Neuronal stem cell (in vitro differentiated cells): Measurements from ENCODE around the gene CHAC1.

Source experiments
- DNase-seq: peaks from one replicate; pipeline ENCODE4 v3.0.0-alpha.2; 2013; ENCODE audit warnings: low spot score
- H2AFZ ChIP-seq: one replicate; pipeline ENCODE4 v1.6.1; 2013; ENCODE audit warnings: mild to moderate bottlenecking, low read length, inconsistent platforms
- H2AK5ac ChIP-seq: 2 replicates; pipeline ENCODE4 v1.6.1; 2013; ENCODE audit warnings: low read depth, mild to moderate bottlenecking, inconsistent platforms, low read length, moderate library complexity, mixed read lengths
- H2BK120ac ChIP-seq: 2 replicates; pipeline ENCODE4 v1.6.1; 2013; ENCODE audit warnings: low read depth, mild to moderate bottlenecking, inconsistent platforms, low read length, moderate library complexity, mixed read lengths
- H2BK12ac ChIP-seq: one replicate; pipeline ENCODE4 v1.6.1; 2013; ENCODE audit warnings: low read length, inconsistent platforms
- H2BK15ac ChIP-seq: 2 replicates; pipeline ENCODE4 v1.6.1; 2013; ENCODE audit warnings: mild to moderate bottlenecking, low read length, inconsistent platforms, mixed read lengths
- H2BK5ac ChIP-seq: one replicate; pipeline ENCODE4 v1.6.1; 2013; ENCODE audit warnings: inconsistent platforms, mild to moderate bottlenecking, low read length, moderate library complexity
- H3K14ac ChIP-seq: one replicate; pipeline ENCODE4 v1.6.1; 2013; ENCODE audit warnings: low read length, inconsistent platforms
- H3K18ac ChIP-seq: 2 replicates; pipeline ENCODE4 v1.6.1; 2013; ENCODE audit warnings: low read length, inconsistent platforms
- H3K23ac ChIP-seq: 2 replicates; pipeline ENCODE4 v1.6.1; 2013; ENCODE audit warnings: low read depth, mild to moderate bottlenecking, mixed read lengths, low read length, inconsistent platforms; ENCODE audit not compliant: poor library complexity
- H3K27ac ChIP-seq: replicated peaks from 3 replicates; pipeline ENCODE4 v1.5.1; 2013; ENCODE audit warnings: low read length, inconsistent platforms
- H3K27me3 ChIP-seq, 3 experiments: 2 replicates each; pipeline ENCODE4 v1.6.1; 2013; ENCODE audit warnings: low read length in 3 of 3, mild to moderate bottlenecking in 2 of 3, inconsistent platforms in 1 of 3, low read depth in 1 of 3, mixed read lengths in 1 of 3, moderate library complexity in 1 of 3; ENCODE audit not compliant: control insufficient read depth in 3 of 3, insufficient read depth in 3 of 3
- H3K36me3 ChIP-seq, 2 donors: replicated peaks in 1 of 2; 2 replicates each; pipeline ENCODE4 v1.6.1; 2013; ENCODE audit warnings: low read length in 2 of 2; ENCODE audit not compliant: control insufficient read depth in 2 of 2, insufficient read depth in 2 of 2
- H3K4ac ChIP-seq: 2 replicates; pipeline ENCODE4 v1.6.1; 2013; ENCODE audit warnings: inconsistent platforms, mild to moderate bottlenecking, low read length, moderate library complexity
- H3K4me1 ChIP-seq, 2 donors: 1 replicate in 1 of 2; 2 replicates in 1 of 2; pipeline ENCODE4 v1.6.1; 2013; ENCODE audit warnings: low read length in 2 of 2, low read depth in 1 of 2; ENCODE audit not compliant: control insufficient read depth in 2 of 2, insufficient read depth in 1 of 2
- H3K4me2 ChIP-seq: one replicate; pipeline ENCODE4 v1.6.1; 2013; ENCODE audit warnings: mild to moderate bottlenecking, low read length, inconsistent platforms; ENCODE audit not compliant: insufficient read depth, poor library complexity, severe bottlenecking
- H3K4me3 ChIP-seq, 2 donors: 2 replicates each; pipeline ENCODE4 v1.5.1; 2013; ENCODE audit warnings: low read length in 2 of 2, mild to moderate bottlenecking in 2 of 2, inconsistent platforms in 1 of 2, moderate library complexity in 1 of 2
- H3K79me1 ChIP-seq: one replicate; pipeline ENCODE4 v1.6.1; 2013; ENCODE audit warnings: low read depth, mild to moderate bottlenecking, inconsistent platforms, low read length, moderate library complexity
- H3K9ac ChIP-seq: one replicate; pipeline ENCODE4 v1.6.1; 2013; ENCODE audit warnings: mild to moderate bottlenecking, low read depth, low read length, inconsistent platforms; ENCODE audit not compliant: poor library complexity
- H3K9me3 ChIP-seq, 2 donors: replicated peaks in 1 of 2; 2 replicates each; pipeline versions ENCODE3 to v1.6.1; 2013; ENCODE audit warnings: low read length in 2 of 2, mild to moderate bottlenecking in 2 of 2, inconsistent platforms in 1 of 2, low read depth in 1 of 2, mixed read lengths in 1 of 2, moderate library complexity in 1 of 2; ENCODE audit not compliant: control insufficient read depth in 2 of 2, insufficient read depth in 1 of 2
- H4K8ac ChIP-seq: one replicate; pipeline ENCODE4 v1.6.1; 2013; ENCODE audit warnings: low read depth, mild to moderate bottlenecking, inconsistent platforms, low read length, moderate library complexity
- H4K91ac ChIP-seq: one replicate; pipeline ENCODE4 v1.6.1; 2013; ENCODE audit warnings: low read length, low read depth, mild to moderate bottlenecking, inconsistent platforms; ENCODE audit not compliant: poor library complexity
- WGBS, 2 donors: extraction: QIAGEN DNeasy Blood & Tissue Kit; methylation state at CpG; one replicate each; pipeline ENCODE4 v1.1.7; 2013; ENCODE audit warnings: missing lambda C conversion rate in 2 of 2, mixed read lengths in 1 of 2; ENCODE audit not compliant: insufficient read length in 2 of 2, insufficient replicate concordance in 1 of 2; ENCODE audit errors: extremely low coverage in 2 of 2; 5-methylcytosine and 5-hydroxymethylcytosine counted together

CHAC1 gene

DNA sequence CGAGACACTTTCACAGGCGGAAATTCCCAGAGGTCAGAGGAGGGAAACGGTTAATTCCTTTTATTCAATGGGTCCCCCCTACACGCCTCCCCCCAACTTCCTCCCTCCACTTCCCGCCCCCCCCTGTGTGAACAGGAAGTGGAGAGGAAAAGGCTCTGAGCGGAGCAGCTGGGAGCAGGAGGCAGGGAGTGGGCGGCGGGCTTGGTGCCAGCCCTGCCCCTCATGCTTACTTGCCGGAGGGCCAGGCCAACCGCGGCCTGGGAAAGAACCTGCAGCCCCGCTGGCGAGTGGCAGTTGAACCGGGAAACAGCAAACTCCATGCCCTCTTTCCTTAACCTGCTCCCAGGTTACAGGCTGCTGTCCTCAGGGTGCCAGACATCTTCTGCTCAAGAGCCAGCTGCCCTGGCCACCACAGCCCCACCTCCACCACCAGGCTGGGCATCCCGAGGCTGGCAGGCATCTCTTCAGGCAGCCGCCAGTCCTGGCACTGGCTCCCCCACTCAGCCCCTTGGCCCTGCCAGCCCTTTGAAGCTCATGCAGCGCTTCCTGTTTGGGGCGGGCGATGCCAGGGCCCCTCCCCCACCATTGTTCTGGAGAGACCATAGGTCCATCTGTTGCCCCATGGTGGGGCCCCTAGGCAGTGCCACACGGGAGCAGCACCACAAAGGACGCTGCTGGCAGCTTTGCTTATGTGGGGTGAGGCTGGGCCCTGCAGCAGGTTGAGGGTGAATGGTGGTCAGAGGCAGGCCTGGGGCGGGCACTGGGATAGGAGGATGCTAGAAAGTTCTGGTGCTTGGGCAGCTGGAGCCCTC, 46.1 kb upstream of the CHAC1 start:
- H2AFZ ChIP-seq, result no peak overlapping the region
- no peak overlapping the region for H3K4me3 ChIP-seq
- H3K18ac ChIP-seq, result peak overlapping the region; percentile 84
- no CpG with 5 or more reads among the region's 22 CpGs for WGBS, 2 donors
- H2AK5ac ChIP-seq, result peak overlapping the region; percentile 76
- no peak overlapping the region for H4K8ac ChIP-seq
- H3K9me3 ChIP-seq, result no peaks in the 10 kb centered on the region
- no peak overlapping the region for H3K4ac ChIP-seq
- no peak overlapping the region for H2BK15ac ChIP-seq
- H3K14ac ChIP-seq, result no peak overlapping the region
- no peak overlapping the region for H3K27ac ChIP-seq
- H3K9ac ChIP-seq, result peak overlapping the region; percentile 65
- peaks cover 10% of the 10 kb centered on the region for H3K79me1 ChIP-seq
- no peak for DNase-seq
- H4K91ac ChIP-seq, result no peak overlapping the region
- H3K23ac ChIP-seq, result peak overlapping the region; percentile 31
- H3K27me3 ChIP-seq, result no peaks in the 10 kb centered on the region
- H3K4me2 ChIP-seq, result peak overlapping the region; percentile 67
- peaks cover 14 to 25% of the 10 kb centered on the region in 2 donors for H3K4me1 ChIP-seq
- H2BK120ac ChIP-seq, result no peak overlapping the region
- H2BK5ac ChIP-seq, result no peak overlapping the region
- no peak overlapping the region for H2BK12ac ChIP-seq
- H3K36me3 ChIP-seq, result peaks cover 22 to 26% of the 10 kb centered on the region in 2 donors

DNA sequence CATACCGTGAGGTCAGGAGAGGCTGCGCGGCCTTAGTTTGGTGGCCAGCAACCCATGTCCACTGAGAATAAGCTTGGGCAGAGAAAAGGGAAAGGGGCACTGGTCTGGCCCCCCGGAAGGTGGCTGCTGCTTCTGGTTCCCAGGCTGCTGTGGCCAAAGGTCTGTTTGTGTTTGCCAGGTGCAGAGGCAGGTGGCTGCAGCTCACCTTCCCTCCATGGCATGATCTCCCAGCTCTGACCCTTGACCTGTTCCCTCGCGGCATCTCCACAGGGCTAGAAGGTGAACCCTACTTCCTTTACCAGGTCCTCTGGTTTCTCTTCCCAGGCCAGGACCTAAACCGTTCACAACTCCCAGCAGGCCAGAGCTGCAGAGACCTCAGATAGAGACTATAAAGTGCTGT, 45.2 kb upstream of the CHAC1 start:
- Histone ChIP-seq H3K36me3 (peaks cover 14 to 18% of the 10 kb centered on the region in 2 donors), H2BK120ac (no peak overlapping the region), H3K4me1 (peaks cover 14 to 25% of the 10 kb centered on the region in 2 donors), H3K27me3 (no peaks in the 10 kb centered on the region), H2AFZ (no peak overlapping the region), H3K27ac (no peak overlapping the region), H3K14ac (no peak overlapping the region), H2BK12ac (no peak overlapping the region), H3K4me2 (no peak overlapping the region), H3K23ac (peak overlapping the region; percentile 27), H3K9me3 (no peaks in the 10 kb centered on the region), H3K4me3 (no peak overlapping the region), H4K8ac (no peak overlapping the region), H2BK15ac (no peak overlapping the region), H4K91ac (no peak overlapping the region), H2AK5ac (no peak overlapping the region), H2BK5ac (no peak overlapping the region), H3K18ac (no peak overlapping the region), H3K79me1 (peaks cover 8% of the 10 kb centered on the region), H3K4ac (no peak overlapping the region), H3K9ac (no peak overlapping the region)
- no CpG with 5 or more reads among the region's 7 CpGs for WGBS, 2 donors
- no peak for DNase-seq

DNA sequence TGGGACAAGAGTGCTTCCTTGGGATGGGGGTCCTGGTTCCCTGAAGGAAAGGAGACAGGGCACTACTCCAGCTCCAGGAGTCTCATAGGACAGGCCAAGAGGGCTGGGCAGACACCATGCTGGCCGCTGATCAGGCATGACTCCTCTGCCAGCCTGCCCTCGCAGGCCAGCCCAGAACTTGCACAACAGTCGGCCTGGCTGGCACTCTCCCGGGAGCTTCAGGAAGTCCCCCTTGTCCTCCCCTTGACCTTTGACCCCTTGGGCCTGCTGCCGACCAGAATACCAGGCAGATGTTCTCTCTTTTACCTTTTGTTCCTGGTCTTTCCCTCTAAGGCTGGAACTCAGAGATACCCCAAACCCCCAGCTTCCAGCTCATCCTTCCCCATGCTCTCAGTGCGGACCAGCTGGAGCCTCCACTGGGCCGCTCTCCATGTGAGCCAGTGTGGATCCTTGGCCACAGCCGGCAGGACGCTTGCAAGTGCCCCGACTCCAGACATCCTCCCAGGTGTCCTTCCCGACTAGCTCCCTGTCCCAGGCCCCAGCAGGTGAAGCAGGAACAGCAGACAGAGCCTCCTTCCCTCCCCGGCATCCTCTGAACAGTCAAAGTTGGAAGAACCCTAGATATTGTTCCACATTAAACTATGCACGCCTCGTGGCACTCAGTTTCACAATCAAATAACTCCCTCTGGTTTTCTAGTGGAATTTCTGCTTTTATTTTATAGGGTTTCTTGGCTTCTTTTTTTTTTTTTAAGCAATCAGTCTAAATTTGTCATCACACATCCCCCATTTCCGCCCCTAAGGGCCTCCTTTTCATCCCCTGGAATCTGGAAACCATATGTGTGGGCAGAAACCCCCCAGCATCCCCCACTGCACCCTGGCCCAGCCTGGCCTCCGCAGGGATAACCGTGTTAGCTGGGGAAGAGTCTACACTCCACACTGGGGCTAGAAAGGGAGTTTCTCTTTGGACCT, 43.3 kb upstream of the CHAC1 start:
- peaks cover 0 to 3% (median 0%) of the 10 kb centered on the region in 3 experiments for H3K27me3 ChIP-seq
- H3K27ac ChIP-seq, result no peak overlapping the region
- H4K91ac ChIP-seq, result no peak overlapping the region
- no peak overlapping the region for H2AK5ac ChIP-seq
- no peak overlapping the region for H2BK12ac ChIP-seq
- no peak for DNase-seq
- H2BK15ac ChIP-seq, result no peak overlapping the region
- H3K18ac ChIP-seq, result no peak overlapping the region
- H3K9ac ChIP-seq, result no peak overlapping the region
- WGBS, 2 donors, result no CpG with 5 or more reads among the region's 17 CpGs
- no peak overlapping the region for H2AFZ ChIP-seq
- peaks cover 4 to 5% of the 10 kb centered on the region in 2 donors for H3K36me3 ChIP-seq
- peaks cover 19 to 25% of the 10 kb centered on the region in 2 donors for H3K4me1 ChIP-seq
- no peak overlapping the region for H3K4me3 ChIP-seq
- H2BK5ac ChIP-seq, result no peak overlapping the region
- H3K9me3 ChIP-seq, result peaks cover 0 to 3% of the 10 kb centered on the region in 2 donors
- H3K14ac ChIP-seq, result no peak overlapping the region
- H3K4me2 ChIP-seq, result no peak overlapping the region
- H3K4ac ChIP-seq, result no peak overlapping the region
- no peak overlapping the region for H3K23ac ChIP-seq
- H3K79me1 ChIP-seq, result peaks cover 5% of the 10 kb centered on the region
- H4K8ac ChIP-seq, result no peak overlapping the region
- no peak overlapping the region for H2BK120ac ChIP-seq

DNA sequence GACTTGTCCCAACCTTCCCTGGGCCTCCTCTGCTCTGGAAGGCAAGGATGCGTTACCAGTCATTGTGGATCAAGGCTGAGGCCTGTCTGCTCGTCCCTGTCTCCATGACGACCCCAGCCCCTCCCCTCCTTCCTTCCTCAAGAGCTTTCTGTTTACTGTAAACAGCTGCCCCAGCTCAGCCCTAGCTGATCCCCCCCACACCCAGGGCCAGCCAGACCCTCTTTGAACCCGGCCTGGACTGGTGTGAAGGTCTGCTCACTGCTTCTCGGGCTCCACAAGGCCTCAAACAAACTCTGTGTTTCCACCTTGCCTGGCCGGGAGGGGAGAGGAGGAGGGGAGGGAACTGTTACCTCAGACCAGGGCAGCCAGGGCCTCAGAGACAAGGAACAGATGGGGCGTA, 42.1 kb upstream of the CHAC1 start:
- Histone ChIP-seq H3K4ac (no peak overlapping the region), H3K14ac (no peak overlapping the region), H2BK12ac (no peak overlapping the region), H3K4me2 (no peak overlapping the region), H2BK5ac (peak overlapping the region; percentile 63), H3K4me1 (peaks cover 19 to 25% of the 10 kb centered on the region in 2 donors), H2BK15ac (no peak overlapping the region), H3K23ac (peak overlapping the region; percentile 10), H3K9ac (no peak overlapping the region), H4K8ac (no peak overlapping the region), H4K91ac (no peak overlapping the region), H3K79me1 (peaks cover 5% of the 10 kb centered on the region), H3K9me3 (peaks cover 0 to 3% of the 10 kb centered on the region in 2 donors), H3K27me3 (peaks cover 0 to 8% (median 3%) of the 10 kb centered on the region in 3 experiments), H2AK5ac (no peak overlapping the region), H2AFZ (peak overlapping the region; percentile 94), H3K18ac (peak overlapping the region; percentile 90), H3K4me3 (no peak overlapping the region), H2BK120ac (no peak overlapping the region), H3K36me3 (peaks cover 0 to 2% of the 10 kb centered on the region in 2 donors), H3K27ac (no peak overlapping the region)
- WGBS, 2 donors, result no CpG with 5 or more reads among the region's 7 CpGs
- no peak for DNase-seq
